D721Med (cell line): ENCODE measurements around the gene CFI.
"Not testable (repeated sequence)": the region's sequence is repeated elsewhere in the genome, so short reads cannot be mapped to it uniquely, and the experiment has no call there.

Experiments used
- DNase-seq: peaks from one replicate; pipeline ENCODE4 v3.0.0; 2011; ENCODE audit warnings: low spot score; ENCODE audit not compliant: insufficient read length
- FAIRE-seq: peaks from 2 replicates; lab custom pipeline; 2011; peaks lifted over from hg19 to GRCh38; lab: Jason Lieb, UNC
- CTCF ChIP-seq: IDR thresholded peaks from 2 replicates; pipeline ENCODE4 v1.5.1; 2012; ENCODE audit warnings: mild to moderate bottlenecking, control low read depth; ENCODE audit not compliant: insufficient read depth; ENCODE audit errors: missing control alignments

The CFI gene

GRCh38 chr4:109798866-109799265 is 2.9 kb downstream of the CFI start:
- no peak for DNase-seq
- TF ChIP-seq CTCF = no peak
- no peak for FAIRE-seq

- no peak for TF ChIP-seq CTCF
- FAIRE-seq (no peak), DNase-seq (no peak)
These were observed 6.7 kb downstream of the CFI start for GRCh38 chr4:109795059-109795458.

GRCh38 chr4:109787807-109788206 is 14.0 kb downstream of the CFI start:
- DNase-seq (no peak), FAIRE-seq (no peak)
- no peak for TF ChIP-seq CTCF

GRCh38 chr4:109786846-109787245 is 15.0 kb downstream of the CFI start:
- FAIRE-seq = no peak
- no peak for DNase-seq
- no peak for TF ChIP-seq CTCF

- not testable (repeated sequence) for FAIRE-seq
These were observed 19.7 kb downstream of the CFI start for GRCh38 chr4:109782092-109782491.

GRCh38 chr4:109764789-109765402 is 36.9 kb downstream of the CFI start:
- no peak for TF ChIP-seq CTCF
- FAIRE-seq (no peak), DNase-seq (no peak)

More at GRCh38 chr4:109782092-109782491, 19.7 kb downstream of the CFI start:
- not testable (repeated sequence) for DNase-seq

GRCh38 chr4:109764376-109764775 is 37.4 kb downstream of the CFI start:
- DNase-seq (no peak), FAIRE-seq (no peak)
- TF ChIP-seq CTCF = no peak
